Measurements from ENCODE around the gene HDGF.

HDGF gene

DNA sequence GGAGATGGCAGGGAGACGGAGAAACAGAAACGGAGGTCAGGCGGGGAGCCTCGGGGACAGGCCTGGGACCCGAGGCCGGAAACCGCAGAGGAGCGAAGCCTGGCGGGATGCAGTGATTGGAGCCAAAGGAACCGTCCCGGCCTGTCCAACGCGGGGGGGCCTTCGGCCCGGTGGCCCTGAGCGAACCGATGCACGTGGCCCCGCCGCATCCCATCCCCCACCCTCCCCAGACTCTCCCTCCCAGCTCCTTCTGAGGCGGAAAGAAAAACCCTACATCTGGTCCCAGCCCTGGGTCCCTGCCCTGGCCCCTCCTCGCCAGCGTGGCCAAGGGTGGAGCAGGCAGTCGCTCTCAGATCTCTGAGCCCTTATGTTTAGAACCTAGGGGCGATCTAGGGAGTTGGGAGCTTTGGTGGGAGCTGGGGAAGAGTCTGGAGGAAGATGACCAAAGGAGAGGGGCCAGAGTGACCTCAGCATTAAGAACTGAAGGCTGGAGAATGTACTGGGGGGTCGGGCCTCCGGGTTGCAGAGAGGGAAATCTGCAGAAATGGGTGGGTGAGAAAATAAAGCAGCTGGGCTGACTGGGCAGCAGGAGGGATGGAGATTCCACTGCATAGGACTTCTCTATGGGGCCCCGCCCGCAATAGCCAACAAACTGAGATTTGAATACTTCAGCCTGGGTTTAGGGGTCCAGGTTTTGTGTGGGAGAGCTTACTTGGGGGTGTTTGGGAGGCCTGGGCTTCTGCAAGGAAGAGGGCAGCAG is 44.6 kb downstream of the HDGF start:
- Histone ChIP-seq H3K27me3 (ENCODE audit: control insufficient read depth, low read length) (peaks cover 52% of the 10 kb centered on the region), H4K20me1 (ENCODE audit: control insufficient read depth, insufficient read depth, low read depth, low read length) (0 out of 2 replicates have a peak, but pooled peaks cover 3% of the 10 kb centered on the region), H3K4me3 (ENCODE audit: low read length) (peak overlapping the region; percentile 67), H3K4me2 (ENCODE audit: low read length) (peak overlapping the region; percentile 81), H3K4me1 (ENCODE audit: control insufficient read depth, low read length) (peaks cover 20% of the 10 kb centered on the region), H3K27ac (ENCODE audit: low read depth, low read length) (no peak overlapping the region), H3K9me3 (ENCODE audit: control insufficient read depth, insufficient read depth, low read length) (no peaks in the 10 kb centered on the region), H3F3A (ENCODE audit: control insufficient read depth, insufficient read depth) (no peaks in the 10 kb centered on the region), H3K79me2 (ENCODE audit: control insufficient read depth, low read length) (no peaks in the 10 kb centered on the region), H3K36me3 (ENCODE audit: control insufficient read depth, low read length) (no peaks in the 10 kb centered on the region), H3K9me2 (replicated peaks; ENCODE audit: control insufficient read depth, low read length) (no peaks in the 10 kb centered on the region)
- TF ChIP-seq, protein P1, sequence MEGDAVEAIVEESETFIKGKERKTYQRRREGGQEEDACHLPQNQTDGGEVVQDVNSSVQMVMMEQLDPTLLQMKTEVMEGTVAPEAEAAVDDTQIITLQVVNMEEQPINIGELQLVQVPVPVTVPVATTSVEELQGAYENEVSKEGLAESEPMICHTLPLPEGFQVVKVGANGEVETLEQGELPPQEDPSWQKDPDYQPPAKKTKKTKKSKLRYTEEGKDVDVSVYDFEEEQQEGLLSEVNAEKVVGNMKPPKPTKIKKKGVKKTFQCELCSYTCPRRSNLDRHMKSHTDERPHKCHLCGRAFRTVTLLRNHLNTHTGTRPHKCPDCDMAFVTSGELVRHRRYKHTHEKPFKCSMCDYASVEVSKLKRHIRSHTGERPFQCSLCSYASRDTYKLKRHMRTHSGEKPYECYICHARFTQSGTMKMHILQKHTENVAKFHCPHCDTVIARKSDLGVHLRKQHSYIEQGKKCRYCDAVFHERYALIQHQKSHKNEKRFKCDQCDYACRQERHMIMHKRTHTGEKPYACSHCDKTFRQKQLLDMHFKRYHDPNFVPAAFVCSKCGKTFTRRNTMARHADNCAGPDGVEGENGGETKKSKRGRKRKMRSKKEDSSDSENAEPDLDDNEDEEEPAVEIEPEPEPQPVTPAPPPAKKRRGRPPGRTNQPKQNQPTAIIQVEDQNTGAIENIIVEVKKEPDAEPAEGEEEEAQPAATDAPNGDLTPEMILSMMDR (IDR thresholded peaks at IDR 0.05; ENCODE audit: low read depth, low read length, poor library complexity, severe bottlenecking), result no peak

DNA sequence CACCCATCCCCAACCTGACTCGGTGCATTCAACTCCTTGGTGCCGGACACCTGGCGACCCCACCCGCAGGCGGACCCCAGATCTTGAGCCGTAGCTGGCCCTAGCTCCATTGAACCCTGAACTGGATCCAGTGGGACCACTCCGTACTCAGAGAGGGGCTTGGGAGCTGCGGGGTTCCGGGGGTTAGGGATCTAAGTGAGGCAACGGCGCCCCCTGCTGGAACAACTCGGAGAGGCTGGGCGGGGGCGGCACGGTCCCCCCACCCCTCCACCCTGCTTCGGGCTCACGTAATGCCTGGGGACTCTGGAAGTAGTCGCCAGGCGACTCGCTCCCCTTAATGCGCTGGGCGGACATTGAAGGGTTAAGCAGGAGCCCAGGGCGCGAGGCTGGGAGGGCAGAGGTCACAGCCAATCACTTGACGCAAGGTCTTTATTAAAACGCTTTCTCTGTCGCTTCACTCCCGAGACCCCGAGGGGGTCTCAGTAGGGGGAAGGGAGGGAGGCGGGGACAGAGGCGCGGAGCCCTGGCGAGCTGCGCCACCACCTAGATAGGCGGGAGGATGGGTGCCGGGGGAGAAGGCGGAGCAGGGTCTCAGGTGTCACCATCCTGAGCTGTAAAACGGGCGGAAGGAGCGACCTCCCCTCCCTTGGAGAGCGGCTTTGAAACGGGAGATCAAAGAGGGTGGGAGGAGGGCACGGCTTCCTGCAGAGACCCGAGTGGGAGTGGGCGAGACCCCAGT is 45.4 kb downstream of the HDGF start:
- Histone ChIP-seq H3K27ac (ENCODE audit: low read depth, low read length) (no peak overlapping the region), H3F3A (ENCODE audit: control insufficient read depth, insufficient read depth) (no peaks in the 10 kb centered on the region), H4K20me1 (ENCODE audit: control insufficient read depth, insufficient read depth, low read depth, low read length) (0 out of 2 replicates have a peak, but pooled peaks cover 3% of the 10 kb centered on the region), H3K36me3 (ENCODE audit: control insufficient read depth, low read length) (no peaks in the 10 kb centered on the region), H3K9me2 (replicated peaks; ENCODE audit: control insufficient read depth, low read length) (no peaks in the 10 kb centered on the region), H3K79me2 (ENCODE audit: control insufficient read depth, low read length) (no peaks in the 10 kb centered on the region), H3K27me3 (ENCODE audit: control insufficient read depth, low read length) (peaks cover 59% of the 10 kb centered on the region), H3K4me1 (ENCODE audit: control insufficient read depth, low read length) (peaks cover 20% of the 10 kb centered on the region), H3K4me3 (ENCODE audit: low read length) (peak overlapping the region; percentile 67), H3K4me2 (ENCODE audit: low read length) (peak overlapping the region; percentile 81), H3K9me3 (ENCODE audit: control insufficient read depth, insufficient read depth, low read length) (no peaks in the 10 kb centered on the region)
- peak; percentile 68; the same call in 1 of the 2 replicates for TF ChIP-seq EZH2phosphoT487 (IDR thresholded peaks at IDR 0.05; ENCODE audit: borderline replicate concordance, low read length)
- TF ChIP-seq, protein P1 (IDR thresholded peaks at IDR 0.05; ENCODE audit: low read depth, low read length, poor library complexity, severe bottlenecking), result peak; percentile 100

DNA sequence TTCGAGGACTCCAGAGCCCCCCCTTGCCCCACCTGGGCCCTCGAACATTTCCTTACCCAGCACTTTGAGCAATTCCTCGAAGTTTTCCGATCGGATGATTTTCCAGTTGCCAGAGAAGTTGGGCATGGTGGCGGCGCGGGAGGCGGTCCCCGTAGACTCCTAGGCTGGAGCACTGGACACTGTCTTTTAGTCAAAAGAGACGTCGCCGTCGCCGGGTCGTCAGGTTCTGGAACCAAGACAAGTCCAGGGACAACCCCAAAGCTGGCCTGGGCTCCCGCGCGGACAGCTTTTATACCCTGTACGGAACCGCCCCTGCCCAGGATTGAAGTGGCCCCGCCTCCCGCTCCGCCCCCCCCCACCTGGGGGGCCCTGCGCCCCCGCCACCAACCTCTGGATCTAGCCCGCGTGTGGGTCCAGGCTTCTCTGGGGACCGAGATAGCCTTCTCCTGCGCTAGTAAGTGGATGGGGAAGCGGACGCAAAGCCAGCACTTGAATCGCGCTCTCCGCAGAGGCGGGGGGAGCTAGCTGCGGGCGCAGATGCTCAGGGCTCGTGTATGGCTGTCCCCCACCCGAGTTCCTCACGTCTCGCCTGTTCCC is 46.1 kb downstream of the HDGF start, which contains the start of gene CRABP2:
Gene CRABP2 (minus strand): TSS at position 263 of the 597 bp plus-strand sequence. CDS start 137 bp downstream, at position 126.
- Histone ChIP-seq H3K4me1 (ENCODE audit: control insufficient read depth, low read length) (peaks cover 20% of the 10 kb centered on the region), H3F3A (ENCODE audit: control insufficient read depth, insufficient read depth) (no peaks in the 10 kb centered on the region), H3K9me2 (replicated peaks; ENCODE audit: control insufficient read depth, low read length) (no peaks in the 10 kb centered on the region), H3K36me3 (ENCODE audit: control insufficient read depth, low read length) (no peaks in the 10 kb centered on the region), H3K9me3 (ENCODE audit: control insufficient read depth, insufficient read depth, low read length) (no peaks in the 10 kb centered on the region), H3K27me3 (ENCODE audit: control insufficient read depth, low read length) (peaks cover 61% of the 10 kb centered on the region), H3K79me2 (ENCODE audit: control insufficient read depth, low read length) (no peaks in the 10 kb centered on the region), H3K4me2 (ENCODE audit: low read length) (peak within 1 kb of the TSS; percentile 81), H3K27ac (ENCODE audit: low read depth, low read length) (no peak within 1 kb of the TSS), H4K20me1 (ENCODE audit: control insufficient read depth, insufficient read depth, low read depth, low read length) (0 out of 2 replicates have a peak, but pooled peaks cover 3% of the 10 kb centered on the region), H3K4me3 (ENCODE audit: low read length) (peak within 1 kb of the TSS; percentile 67)
- no peak for TF ChIP-seq EZH2phosphoT487 (IDR thresholded peaks at IDR 0.05; ENCODE audit: borderline replicate concordance, low read length)
- TF ChIP-seq, protein P1 (IDR thresholded peaks at IDR 0.05; ENCODE audit: low read depth, low read length, poor library complexity, severe bottlenecking), result no peak
